HCT116 (cell line): ENCODE measurements around the gene MAMLD1. TPM values are rescaled to one million over a fixed set of nuclear protein-coding genes. Genes with fewer than 3 reads are reported as not detected.

ENCODE experiments used
- CTCF ChIP-seq, 3 experiments: fragments of 200-600 bp in 1 of 3; sonication (generic) in 1 of 3; IDR thresholded peaks in 2 of 3; conservative IDR thresholded peaks in 1 of 3; 2 replicates each; pipeline ENCODE4 v1.5.1; 2012 to 2017; ENCODE audit warnings: low read depth in 2 of 3, low read length in 2 of 3, antibody characterized with exemption in 1 of 3, borderline replicate concordance in 1 of 3, control low read depth in 1 of 3, mild to moderate bottlenecking in 1 of 3, mixed read lengths in 1 of 3, mixed run types in 1 of 3, moderate library complexity in 1 of 3; ENCODE audit not compliant: insufficient read depth in 1 of 3
- JUND ChIP-seq: IDR thresholded peaks from 2 replicates; pipeline ENCODE4 v1.6.1; 2012
- POLR2AphosphoS5 ChIP-seq: IDR thresholded peaks from 2 replicates; pipeline ENCODE4 v1.6.1; 2011; ENCODE audit warnings: mild to moderate bottlenecking, low read depth, low read length, moderate library complexity
- REST ChIP-seq: IDR thresholded peaks from 2 replicates; pipeline ENCODE4 v1.6.1; 2012; ENCODE audit warnings: low read depth
- SIN3A ChIP-seq: IDR thresholded peaks from 2 replicates; pipeline ENCODE4 v1.6.1; 2012; ENCODE audit warnings: low read depth
- SP1 ChIP-seq: IDR thresholded peaks from 2 replicates; pipeline ENCODE4 v1.6.1; 2012; ENCODE audit warnings: low read depth
- YY1 ChIP-seq: IDR thresholded peaks from 2 replicates; pipeline ENCODE4 v1.6.1; 2011; ENCODE audit warnings: low read length, low read depth, moderate library complexity, mild to moderate bottlenecking; ENCODE audit not compliant: insufficient replicate concordance; ENCODE audit errors: extremely low read depth
- ZNF274 ChIP-seq: fragments of 200-500 bp; sonication (Bioruptor generic); IDR thresholded peaks from 2 replicates; pipeline ENCODE4 v1.6.1; 2014; ENCODE audit warnings: mild to moderate bottlenecking, low read depth, low read length, inconsistent platforms
- total RNA-seq: library from RNA; stranded (reverse); gene quantifications from one replicate; pipeline ENCODE4 v1.2.1, GENCODE V29; 2021; ENCODE audit not compliant: unreplicated experiment
- TF ChIP-seq, protein P1 (sequence below): IDR thresholded peaks from 2 replicates; pipeline ENCODE4 v1.6.1; 2012

MAMLD1 gene
- total RNA-seq, 1 experiment from 2014 or later = 3.6 TPM

DNA sequence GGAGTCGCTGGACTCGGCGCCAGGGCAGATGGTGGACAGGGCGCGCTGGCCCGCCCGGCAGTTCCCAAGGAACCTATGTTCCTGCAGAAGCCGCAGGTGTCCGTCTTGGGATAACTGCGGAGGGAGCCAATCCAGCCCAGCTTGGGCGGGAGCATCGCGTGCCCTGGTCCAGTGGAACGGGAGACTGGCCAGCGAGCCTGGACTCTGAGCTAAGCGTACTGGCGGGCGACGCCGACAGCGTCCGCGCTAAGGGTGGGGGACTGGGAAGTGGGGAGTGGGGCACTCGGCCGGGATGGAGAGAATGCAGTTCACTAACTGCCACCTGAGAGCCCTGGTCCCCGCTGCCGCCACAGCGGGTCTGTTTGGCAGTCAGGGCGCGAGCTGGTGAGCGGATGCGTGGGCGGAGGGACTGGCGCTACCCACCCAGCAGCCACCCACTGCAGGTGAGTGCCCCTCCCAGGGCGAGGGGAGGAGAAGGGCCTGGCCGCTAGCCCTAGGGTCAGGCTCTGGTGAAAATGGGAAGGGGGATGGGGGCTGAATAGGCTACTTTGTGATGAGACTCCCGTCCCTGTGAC, 1.3 kb upstream of the MAMLD1 start (continued):
- no peak for TF ChIP-seq CTCF (IDR thresholded peaks at IDR 0.05 in 2 of 3, conservative IDR thresholded peaks at IDR 0.05 in 1 of 3; ENCODE audit: borderline replicate concordance in 1 of 3, insufficient read depth in 1 of 3, low read depth in 2 of 3, low read length in 2 of 3)
- no peak for TF ChIP-seq SP1
- no peak for TF ChIP-seq SIN3A
- TF ChIP-seq, protein P1, sequence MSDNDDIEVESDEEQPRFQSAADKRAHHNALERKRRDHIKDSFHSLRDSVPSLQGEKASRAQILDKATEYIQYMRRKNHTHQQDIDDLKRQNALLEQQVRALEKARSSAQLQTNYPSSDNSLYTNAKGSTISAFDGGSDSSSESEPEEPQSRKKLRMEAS = no peak
- TF ChIP-seq POLR2AphosphoS5 = no peak
- no peak for TF ChIP-seq REST
- no peak for TF ChIP-seq JUND
- TF ChIP-seq ZNF274 = no peak
- no peak for TF ChIP-seq YY1
